Measurements from ENCODE around the gene IL17RB.

The IL17RB gene

DNA sequence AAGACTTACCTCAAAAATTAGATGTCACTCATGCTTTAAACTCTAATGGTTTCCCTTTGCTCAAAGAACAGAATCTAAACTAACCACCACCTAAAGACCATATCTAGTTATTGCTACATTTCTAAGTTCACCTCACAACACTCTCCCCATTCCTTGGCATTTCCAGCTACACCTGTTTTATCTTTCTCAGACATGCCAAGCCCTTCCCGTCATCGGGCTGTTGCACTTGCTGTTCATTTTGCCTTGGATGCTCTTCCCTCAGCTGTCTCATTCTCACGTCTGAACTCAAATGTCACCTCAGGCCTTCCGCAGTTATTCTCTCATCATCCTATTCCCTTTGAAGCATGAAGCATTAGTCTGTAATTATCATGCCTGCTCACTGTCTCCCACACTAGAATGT lies 36.6 kb downstream of the IL17RB start:
- DNase-seq: peak in 1 of 2 experiments; percentile 21
- TF ChIP-seq POLR2A (IDR thresholded peaks at IDR 0.05; ENCODE audit: low read length): no peak
- no peak for TF ChIP-seq GATA1 (IDR thresholded peaks at IDR 0.05; ENCODE audit: low read depth, low read length)

GRCh38 chr3:53884623-53885022 lies 38.3 kb downstream of the IL17RB start:
- DNase-seq: no peak
- no peak for TF ChIP-seq POLR2A (IDR thresholded peaks at IDR 0.05; ENCODE audit: low read length)
- TF ChIP-seq GATA1 (IDR thresholded peaks at IDR 0.05; ENCODE audit: low read depth, low read length): no peak

DNA sequence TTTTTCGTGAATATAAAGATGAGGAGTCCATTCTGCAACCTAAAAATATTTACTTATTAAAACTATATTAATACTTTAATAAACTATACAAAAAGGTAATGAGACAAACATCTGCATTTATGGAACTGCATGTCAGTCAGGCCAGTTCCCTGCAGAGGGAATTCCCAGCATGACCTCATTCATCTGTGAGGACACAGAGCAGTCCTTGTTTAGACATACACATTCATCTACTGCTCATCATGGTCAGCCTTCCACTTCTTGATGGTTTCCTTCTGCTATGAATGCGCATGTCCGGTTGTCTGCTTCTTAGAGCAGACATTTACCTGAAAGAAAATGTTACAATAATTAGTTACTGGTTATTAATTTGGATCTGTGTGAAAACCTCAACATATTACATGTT lies 38.9 kb downstream of the IL17RB start:
- DNase-seq: no peak
- no peak for TF ChIP-seq GATA1 (IDR thresholded peaks at IDR 0.05; ENCODE audit: low read depth, low read length)
- no peak for TF ChIP-seq POLR2A (IDR thresholded peaks at IDR 0.05; ENCODE audit: low read length)

DNA sequence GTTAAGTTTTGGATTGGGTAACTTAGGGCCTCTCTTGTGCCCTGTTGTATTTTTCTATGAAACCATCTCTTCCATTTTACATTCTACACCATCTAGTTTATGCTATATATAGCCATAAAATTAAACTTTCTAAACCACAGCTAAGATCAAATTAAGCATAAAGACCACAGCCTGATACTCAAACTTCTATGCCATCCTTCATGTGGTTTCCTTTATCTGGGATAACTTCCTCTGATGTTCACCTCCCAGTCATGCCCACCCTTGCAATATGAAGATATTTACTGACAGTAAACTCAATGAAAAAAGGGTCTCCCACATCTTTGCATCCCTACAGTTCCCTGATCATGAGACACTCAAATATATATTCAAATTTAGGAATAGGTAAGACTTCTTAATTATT lies 41.1 kb downstream of the IL17RB start:
- TF ChIP-seq POLR2A (IDR thresholded peaks at IDR 0.05; ENCODE audit: low read length): no peak
- TF ChIP-seq GATA1 (IDR thresholded peaks at IDR 0.05; ENCODE audit: low read depth, low read length): no peak
- no peak for DNase-seq

GRCh38 chr3:53888232-53888631 lies 41.9 kb downstream of the IL17RB start:
- no peak for TF ChIP-seq POLR2A (IDR thresholded peaks at IDR 0.05; ENCODE audit: low read length)
- no peak for TF ChIP-seq GATA1 (IDR thresholded peaks at IDR 0.05; ENCODE audit: low read depth, low read length)
- peak; percentile 68 to 88 for DNase-seq

GRCh38 chr3:53890726-53891475 lies 44.5 kb downstream of the IL17RB start:
- DNase-seq: peak; percentile 87 to 91
- TF ChIP-seq POLR2A (IDR thresholded peaks at IDR 0.05; ENCODE audit: low read length) (no peak), GATA1 (IDR thresholded peaks at IDR 0.05; ENCODE audit: low read depth, low read length) (no peak)

DNA sequence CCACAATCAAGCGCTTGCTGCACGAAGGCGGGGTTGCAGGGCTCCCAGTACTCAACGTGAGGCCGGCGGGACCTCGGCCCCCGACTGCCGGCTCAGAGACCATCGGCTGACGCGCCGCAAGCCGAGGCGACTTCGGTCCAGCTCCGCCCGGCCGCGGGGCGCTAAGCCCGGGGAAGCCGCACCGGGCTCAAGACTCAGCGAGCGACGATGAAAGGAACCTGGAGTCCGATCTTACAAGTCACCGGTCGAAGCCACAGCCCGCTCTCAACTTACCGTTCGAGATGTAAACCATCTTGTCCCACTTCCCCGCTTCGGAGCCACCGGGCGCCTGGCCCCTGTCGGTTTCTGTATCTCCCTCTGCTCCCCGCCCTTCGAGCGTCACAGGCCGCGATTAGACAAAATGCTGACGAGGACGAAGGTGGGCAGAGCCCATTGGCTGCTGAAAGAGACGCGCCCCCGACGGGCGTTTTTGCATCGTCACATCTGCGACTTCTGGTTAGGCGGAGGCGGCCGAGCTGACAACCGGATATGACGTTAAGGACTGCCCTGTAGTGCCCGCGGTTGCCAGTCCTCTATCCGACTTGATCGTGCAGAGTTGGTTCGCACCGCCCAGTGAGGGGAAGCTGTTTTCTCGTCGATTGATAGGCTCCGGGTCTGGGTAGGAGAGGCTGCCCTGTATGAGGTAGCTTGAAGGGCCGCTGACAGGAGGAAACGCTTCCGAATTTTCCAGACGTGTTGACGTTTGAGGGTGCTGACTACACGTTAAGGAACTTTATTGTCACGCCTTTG lies 45.3 kb downstream of the IL17RB start, which contains the start of gene SELENOK:
TSS of gene SELENOK (minus strand) at position 363 of the 789 bp plus-strand sequence.
- DNase-seq: peak; percentile 100
- TF ChIP-seq POLR2A (IDR thresholded peaks at IDR 0.05; ENCODE audit: low read length) (peak; percentile 99), GATA1 (IDR thresholded peaks at IDR 0.05; ENCODE audit: low read depth, low read length) (no peak)

- no peak for DNase-seq
- TF ChIP-seq POLR2A (IDR thresholded peaks at IDR 0.05; ENCODE audit: low read length) (no peak), GATA1 (IDR thresholded peaks at IDR 0.05; ENCODE audit: low read depth, low read length) (no peak)
Measured at GRCh38 chr3:53892286-53892637, 45.9 kb downstream of the IL17RB start.

GRCh38 chr3:53899750-53900149 lies 53.4 kb downstream of the IL17RB start:
- no peak for DNase-seq
- TF ChIP-seq POLR2A (IDR thresholded peaks at IDR 0.05; ENCODE audit: low read length) (no peak), GATA1 (IDR thresholded peaks at IDR 0.05; ENCODE audit: low read depth, low read length) (no peak)

DNA sequence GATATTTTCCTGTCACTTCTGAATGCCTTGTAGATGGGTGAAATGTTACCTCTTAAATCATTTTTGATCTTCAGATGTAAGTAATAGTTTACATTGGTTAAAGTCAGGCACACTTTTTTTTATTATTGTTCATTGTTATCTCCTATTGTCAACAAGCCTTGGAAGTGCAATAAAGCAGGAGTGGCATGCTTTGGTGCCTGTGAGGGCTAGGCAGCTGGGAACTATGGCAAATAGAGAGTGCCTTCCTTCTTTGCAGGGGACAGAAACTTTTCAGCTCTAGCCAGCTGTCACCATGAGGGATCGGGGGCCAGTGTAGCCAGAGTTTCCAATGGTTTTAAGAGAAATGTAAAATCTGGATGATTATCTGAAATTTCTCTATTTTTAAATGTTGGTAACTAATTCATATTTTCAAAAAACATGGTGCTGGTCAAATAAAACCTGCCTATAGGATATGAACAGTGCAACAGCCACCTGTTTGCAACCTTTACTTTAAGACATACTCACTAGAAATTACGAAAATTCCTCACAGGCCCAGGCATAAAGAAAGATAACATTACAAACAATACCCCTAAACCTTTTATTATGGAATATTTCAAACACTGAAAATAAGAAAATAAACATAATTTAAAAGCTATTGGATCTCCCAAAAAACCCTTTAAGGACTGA lies 54.4 kb downstream of the IL17RB start:
- DNase-seq: no peak
- TF ChIP-seq POLR2A (IDR thresholded peaks at IDR 0.05; ENCODE audit: low read length) (no peak), GATA1 (IDR thresholded peaks at IDR 0.05; ENCODE audit: low read depth, low read length) (no peak)

DNA sequence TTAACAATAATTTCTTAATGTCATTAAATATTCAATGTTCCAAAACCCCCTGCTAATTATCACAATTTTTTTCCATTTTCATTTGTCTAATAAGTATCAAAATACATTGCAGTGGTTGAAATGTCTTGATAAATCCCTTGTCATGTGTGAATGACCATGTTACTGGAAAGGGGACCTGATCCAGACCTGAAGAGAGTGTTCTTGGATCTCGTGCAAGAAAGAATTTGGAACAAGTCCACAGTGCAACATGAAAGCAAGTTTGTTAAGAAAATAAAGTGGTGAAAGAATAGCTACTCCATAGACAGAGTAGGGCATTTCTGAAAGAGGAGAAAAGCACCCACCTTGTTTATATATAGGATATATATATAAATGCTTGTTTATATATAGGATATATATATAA lies 55.7 kb downstream of the IL17RB start:
- no peak for DNase-seq
- TF ChIP-seq GATA1 (IDR thresholded peaks at IDR 0.05; ENCODE audit: low read depth, low read length): no peak
- no peak for TF ChIP-seq POLR2A (IDR thresholded peaks at IDR 0.05; ENCODE audit: low read length)

DNA sequence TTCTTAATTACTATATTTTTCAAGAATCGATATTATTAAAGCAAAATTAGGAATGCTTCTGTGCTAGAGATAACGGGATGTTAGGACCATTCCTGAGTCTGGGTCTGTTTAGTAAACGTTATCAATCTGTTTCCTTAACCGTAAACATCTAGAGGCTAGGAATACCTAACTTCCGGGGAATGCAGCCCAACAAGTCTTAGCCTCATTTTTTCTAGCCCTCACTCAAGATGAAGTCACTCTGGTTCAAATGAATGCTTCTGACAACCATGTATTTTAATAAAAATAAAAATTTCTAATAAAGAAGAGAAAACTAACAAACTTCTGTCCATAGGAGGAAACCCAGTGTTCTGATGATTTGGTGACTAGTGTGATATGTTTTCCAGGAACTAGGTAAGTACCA lies 56.3 kb downstream of the IL17RB start:
- DNase-seq: no peak

DNA sequence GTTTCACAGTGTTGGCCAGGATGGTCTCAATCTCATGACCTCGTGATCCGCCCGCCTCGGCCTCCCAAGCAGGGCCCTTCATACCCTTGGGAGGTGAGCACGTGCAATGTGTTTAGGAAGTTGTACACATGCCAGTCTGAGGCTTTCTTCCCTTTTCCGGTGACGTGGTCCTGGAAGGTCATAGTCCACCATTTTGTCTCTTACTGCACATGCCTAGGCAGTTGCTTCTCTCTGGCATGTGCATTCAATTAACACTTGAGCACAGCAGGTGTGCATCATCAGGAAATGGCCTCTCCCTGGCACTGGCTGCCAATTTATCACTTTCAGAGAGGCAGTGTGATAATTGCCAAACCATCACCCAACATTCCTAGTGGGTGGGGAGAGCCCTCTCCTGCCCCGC lies 67.0 kb downstream of the IL17RB start:
- TF ChIP-seq GATA1 (IDR thresholded peaks at IDR 0.05; ENCODE audit: low read depth, low read length): no peak
- no peak for TF ChIP-seq POLR2A (IDR thresholded peaks at IDR 0.05; ENCODE audit: low read length)
- no peak for DNase-seq

More for the DNA sequence above, 56.3 kb downstream of the IL17RB start:
- TF ChIP-seq POLR2A (IDR thresholded peaks at IDR 0.05; ENCODE audit: low read length) (no peak), GATA1 (IDR thresholded peaks at IDR 0.05; ENCODE audit: low read depth, low read length) (no peak)
